GM21529 (cell line): ENCODE results near the gene TNK1.
"Not testable (repeated sequence)": the region's sequence is repeated elsewhere in the genome, so short reads cannot be mapped to it uniquely, and the experiment has no call there.

Source experiments
- ATAC-seq: cut with Tn5 transposase; IDR thresholded peaks from one replicate; pipeline ENCODE4 v1.9.1; 2021; ENCODE audit not compliant: unreplicated experiment

Gene TNK1

GRCh38 chr17:7380855-7381683, at the start of gene TNK1:
Gene TNK1 (plus strand): TSS chr17:7381089. CDS start chr17:7382927, 1,838 bp downstream.
- ATAC-seq: no peak

GRCh38 chr17:7332111-7332510, 48.8 kb upstream of the TNK1 start:
- no peak for ATAC-seq

DNA sequence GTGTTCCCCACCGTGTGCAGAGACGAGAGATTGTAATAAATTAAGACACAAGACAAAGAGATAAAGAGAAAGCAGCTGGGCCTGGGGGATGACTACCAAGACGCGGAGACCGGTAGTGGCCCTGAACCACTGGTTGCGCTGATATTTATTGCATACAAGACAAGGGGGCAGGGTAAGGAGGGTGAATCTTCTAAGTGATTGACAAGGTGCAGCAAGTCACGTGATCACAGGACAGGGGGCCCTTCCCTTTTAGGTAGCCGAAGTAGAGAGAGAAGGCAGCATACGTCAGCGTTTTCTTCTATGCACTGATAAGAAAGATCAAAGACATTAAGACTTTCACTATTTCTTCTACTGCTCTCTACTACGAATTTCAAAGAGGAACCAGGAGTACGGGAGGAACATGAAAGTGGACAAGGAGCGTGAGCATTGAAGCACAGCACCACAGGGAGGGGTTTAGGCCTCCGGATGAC, 48.3 kb upstream of the TNK1 start:
- not testable (repeated sequence) for ATAC-seq

DNA sequence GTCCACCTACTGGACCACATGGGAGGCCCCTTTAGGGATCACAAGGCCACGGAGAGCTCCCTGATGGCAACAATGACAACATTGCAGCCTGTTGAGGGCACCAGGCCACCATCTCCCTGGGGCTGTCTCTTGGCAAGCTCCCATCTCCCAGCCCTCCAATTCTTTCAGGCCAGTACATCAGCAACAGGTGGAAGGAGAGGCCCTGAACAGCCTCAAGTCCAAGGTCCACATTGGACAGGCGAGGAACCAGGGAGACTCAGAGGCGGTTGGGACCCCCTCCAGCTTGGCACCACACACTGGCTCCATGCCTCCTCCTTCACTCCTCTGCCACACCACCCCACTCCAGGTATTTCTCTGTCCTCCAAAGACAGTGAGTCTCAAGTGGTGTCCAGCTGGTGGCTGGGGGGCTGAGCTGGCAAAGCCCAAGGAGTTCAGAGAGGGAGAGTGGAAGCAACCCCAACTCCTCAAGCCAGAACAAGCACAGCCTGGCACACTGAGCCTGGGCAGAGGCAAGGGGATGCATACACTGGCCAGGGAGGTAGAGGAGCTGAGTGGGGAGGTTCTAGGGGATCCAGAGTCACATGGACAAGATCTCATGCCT, 45.9 kb upstream of the TNK1 start:
- no peak for ATAC-seq

DNA sequence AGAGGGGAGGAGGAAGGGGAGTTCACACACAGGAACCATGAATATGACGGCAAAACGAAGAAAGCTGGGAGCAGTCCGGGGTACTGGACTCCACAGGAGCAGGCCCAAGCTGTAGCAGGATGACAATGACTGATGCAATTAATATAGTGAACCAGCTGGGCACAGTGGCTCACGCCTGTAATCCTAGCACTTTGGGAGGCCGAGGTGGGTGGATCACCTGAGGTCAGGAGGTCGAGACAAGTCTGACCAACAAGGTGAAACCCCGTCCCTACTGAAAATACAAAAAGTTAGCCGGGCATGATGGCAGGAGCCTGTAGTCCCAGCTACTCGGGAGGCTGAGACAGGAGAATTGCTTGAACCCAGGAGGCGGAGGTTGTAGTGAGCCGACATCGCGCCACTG, 45.1 kb upstream of the TNK1 start:
- ATAC-seq: not testable (repeated sequence)

DNA sequence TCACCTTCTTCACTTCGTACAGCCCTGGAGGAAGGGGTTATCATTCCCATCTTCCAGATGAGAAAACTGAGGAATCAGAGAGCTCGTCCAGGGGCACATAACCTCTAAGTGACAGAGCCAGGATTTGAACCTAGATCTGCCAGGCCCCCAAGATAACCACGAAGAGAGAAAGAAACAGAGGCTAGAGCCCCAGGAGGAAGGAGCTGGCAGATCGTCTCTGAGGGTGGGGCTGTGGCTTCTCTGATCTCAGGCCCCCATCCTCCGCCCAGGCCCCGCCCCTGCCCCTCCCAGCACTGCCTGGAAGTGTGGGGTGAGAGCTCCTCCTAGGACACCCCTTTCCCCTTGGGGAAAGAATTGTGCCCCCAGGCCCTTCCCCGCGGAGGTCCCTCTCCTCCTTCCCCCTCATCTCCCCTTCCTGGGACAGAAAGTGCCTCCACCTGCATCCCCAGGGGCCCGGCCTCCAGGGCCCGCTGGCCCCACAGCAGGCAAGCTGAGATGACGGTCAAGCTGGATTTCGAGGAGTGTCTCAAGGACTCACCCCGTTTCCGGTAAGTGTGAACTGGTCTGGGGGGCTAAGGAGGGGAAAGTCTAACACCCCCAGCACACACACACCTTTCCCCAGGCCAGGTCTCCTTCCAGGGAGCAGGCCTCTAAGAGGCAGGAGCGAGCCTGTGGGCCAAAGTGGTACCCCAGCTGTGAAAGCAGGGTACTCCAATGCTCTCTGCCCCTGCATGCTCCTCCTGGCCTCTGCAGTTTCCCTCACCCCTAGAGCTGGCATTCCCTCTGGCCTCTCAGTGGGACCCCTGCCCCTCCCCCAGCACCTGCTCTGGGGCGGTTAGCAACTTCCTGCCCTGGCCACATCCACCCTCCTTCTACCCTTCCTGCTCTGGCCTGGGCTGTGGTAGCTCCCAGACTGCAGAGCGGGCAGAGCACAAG, 44.4 kb upstream of the TNK1 start, which contains the start of gene ACAP1:
Gene ACAP1, plus strand, starts transcription at position 290 of the 936 bp plus-strand sequence. Its CDS starts 206 bp downstream, at position 496.
- peak; percentile 62 for ATAC-seq

- ATAC-seq: not testable (repeated sequence)
Observed at GRCh38 chr17:7337600-7337999, 43.3 kb upstream of the TNK1 start.

GRCh38 chr17:7340179-7340578, 40.7 kb upstream of the TNK1 start:
- no peak for ATAC-seq

DNA sequence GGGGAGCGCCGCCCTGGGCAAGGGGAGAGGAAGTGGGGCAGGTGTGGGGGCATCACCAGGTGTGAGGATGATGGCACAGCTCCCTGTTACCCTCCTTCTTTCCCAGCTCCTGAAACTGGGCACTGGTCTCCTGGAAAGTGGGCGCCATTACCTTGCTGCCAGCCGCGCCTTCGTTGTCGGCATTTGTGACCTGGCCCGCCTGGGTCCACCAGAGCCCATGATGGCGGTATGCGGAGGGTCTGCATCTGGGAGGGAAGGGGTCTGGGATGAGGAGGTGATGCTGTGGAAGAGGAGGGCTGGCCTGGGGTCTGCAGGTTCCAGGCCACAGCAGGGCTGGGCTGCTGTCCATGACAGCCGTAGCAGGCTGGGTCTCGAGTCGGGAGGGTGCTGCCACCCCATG, 39.0 kb upstream of the TNK1 start:
- no peak for ATAC-seq

- ATAC-seq: no peak
Observed at GRCh38 chr17:7343250-7343649, 37.6 kb upstream of the TNK1 start.

DNA sequence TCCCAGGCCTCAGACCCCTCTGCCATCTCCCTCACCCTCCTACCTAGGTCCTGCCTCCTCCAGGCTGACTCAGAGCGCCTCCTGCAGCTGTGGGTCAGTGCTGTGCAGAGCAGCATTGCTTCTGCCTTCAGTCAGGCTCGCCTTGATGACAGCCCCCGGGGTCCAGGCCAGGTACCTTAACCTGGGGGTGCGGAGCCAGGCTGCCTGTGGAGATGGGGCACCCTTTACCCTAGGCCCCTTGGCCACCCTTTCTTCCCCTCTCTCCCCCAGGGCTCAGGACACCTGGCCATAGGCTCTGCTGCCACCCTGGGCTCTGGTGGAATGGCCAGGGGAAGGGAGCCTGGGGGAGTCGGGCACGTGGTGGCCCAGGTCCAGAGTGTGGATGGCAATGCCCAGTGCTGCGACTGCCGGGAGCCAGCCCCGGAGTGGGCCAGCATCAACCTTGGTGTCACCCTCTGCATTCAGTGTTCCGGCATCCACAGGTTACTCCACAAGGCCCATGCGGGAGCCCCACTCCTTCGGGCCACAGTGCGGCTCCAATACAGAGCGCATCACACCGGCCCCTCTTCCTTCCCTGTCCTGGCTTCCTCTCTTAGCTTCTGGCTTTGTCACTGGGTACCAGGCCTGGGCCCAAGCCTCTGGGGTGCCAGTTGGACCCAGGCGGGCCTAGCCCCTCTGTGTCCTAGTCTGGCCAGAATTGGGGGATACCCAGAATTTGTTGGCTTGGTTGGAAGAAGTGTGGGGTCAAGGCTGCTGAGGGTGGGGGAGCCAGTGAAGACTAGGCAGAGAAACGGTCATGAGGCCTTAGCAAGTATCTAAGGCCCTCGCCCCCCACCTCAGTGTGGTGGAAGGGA, 33.9 kb upstream of the TNK1 start:
- no peak for ATAC-seq

GRCh38 chr17:7347630-7348477, 33.0 kb upstream of the TNK1 start:
- no peak for ATAC-seq

- no peak for ATAC-seq
Observed at GRCh38 chr17:7348478-7349242, 32.2 kb upstream of the TNK1 start.

GRCh38 chr17:7351665-7352502, 29.0 kb upstream of the TNK1 start, which contains the start of gene KCTD11:
Gene KCTD11 (plus strand): TSS chr17:7352162.
- ATAC-seq: peak; percentile 65

- no peak for ATAC-seq
Observed at GRCh38 chr17:7352503-7352889, 28.4 kb upstream of the TNK1 start.

GRCh38 chr17:7352910-7353635, 27.8 kb upstream of the TNK1 start:
- no peak for ATAC-seq

DNA sequence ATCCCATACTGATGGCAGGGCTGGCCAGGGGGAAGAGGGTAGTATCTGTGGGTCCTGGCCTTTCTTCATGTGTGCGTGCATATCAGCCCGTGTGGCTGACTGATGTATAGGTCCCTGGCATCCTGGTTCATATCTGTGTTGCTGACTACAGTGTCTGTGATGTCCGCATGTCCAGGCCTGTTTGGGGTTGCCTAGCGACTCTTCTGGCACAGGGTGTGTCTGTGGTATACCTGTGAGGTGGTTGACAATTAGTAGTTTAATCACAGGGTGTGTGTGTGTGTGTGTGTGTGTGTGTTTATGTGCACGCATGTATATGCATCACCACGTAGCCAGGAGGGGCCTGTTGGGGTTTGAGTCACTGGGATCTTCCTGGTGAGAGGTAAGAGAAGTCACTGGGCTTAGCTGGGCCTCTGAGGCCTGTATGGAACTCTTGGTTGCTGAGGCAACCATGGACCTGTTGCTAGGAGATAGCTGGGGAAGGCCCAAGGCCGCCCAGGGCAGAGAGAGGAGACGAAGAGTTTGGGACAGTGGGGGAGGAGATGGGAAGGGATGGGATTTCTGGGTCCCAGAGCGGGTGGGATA, 26.5 kb upstream of the TNK1 start:
- no peak for ATAC-seq
